Thyroid gland (tissue), 4 donors: ENCODE data around the gene CHST14.

Experiments used
- CTCF ChIP-seq, 6 experiments: fragments of 200-600 bp in 3 of 6; fragments of 450-650 bp in 3 of 6; sonication (generic) in 3 of 6; IDR thresholded peaks; one replicate each; pipeline ENCODE4 v1.5.1; 2016 to 2019; ENCODE audit warnings: antibody characterized with exemption in 6 of 6, mild to moderate bottlenecking in 2 of 6, inconsistent platforms in 1 of 6, moderate library complexity in 1 of 6
- POLR2A ChIP-seq, 2 donors: fragments of 450-650 bp; IDR thresholded peaks; one replicate each; pipeline ENCODE4 v1.6.1; 2017; ENCODE audit warnings: antibody characterized with exemption in 2 of 2, mild to moderate bottlenecking in 2 of 2, moderate library complexity in 1 of 2

- TF ChIP-seq CTCF (IDR thresholded peaks at IDR 0.05), result no peak
- no peak for TF ChIP-seq POLR2A (IDR thresholded peaks at IDR 0.05)
Measured at GRCh38 chr15:40438712-40439111, 32.1 kb upstream of the CHST14 start.
